Measurements from ENCODE around the gene ADGRB2.

DNA sequence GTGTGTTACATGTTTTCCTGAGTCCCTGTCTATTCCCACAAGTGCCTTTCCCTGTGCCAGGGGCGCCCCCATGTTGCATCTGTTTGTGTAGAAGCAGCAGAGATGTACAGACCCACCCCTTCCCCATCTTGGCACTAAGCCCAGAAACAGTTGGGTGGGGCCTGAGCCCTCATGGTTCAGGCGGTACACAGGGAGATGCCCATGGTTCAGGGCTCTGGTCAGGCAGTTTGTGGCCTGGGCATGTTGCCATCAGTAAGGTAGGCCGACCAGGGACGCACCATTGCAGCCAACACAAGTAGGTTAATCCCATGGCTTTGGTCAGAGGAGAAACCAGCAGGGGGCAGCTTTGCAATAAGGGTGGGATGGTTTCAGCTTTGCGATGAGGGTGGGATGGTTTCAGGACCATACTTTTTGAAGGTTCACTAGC, 914 bp upstream of the ADGRB2 start:
- TF ChIP-seq EZH2phosphoT487 (IDR thresholded peaks at IDR 0.05; ENCODE audit: low read length) (no peak), CTCF (IDR thresholded peaks at IDR 0.05; ENCODE audit: low read length) (0 out of 2 replicates have a peak, but pooled peaks have one; percentile 11)

All from MM.1S (cell line).